Vagina (tissue), 2 donors: Measurements from ENCODE around the gene ANKRD45. TPM values are rescaled to one million over a fixed set of nuclear protein-coding genes. Genes with fewer than 3 reads are reported as not detected.
"Not testable (repeated sequence)": the region's sequence is repeated elsewhere in the genome, so short reads cannot be mapped to it uniquely, and the experiment has no call there.

Source experiments
- DNase-seq, 2 donors: peaks; one replicate each; pipeline ENCODE4 v3.0.0-alpha.2; 2017; ENCODE audit errors: extremely low spot score in 2 of 2
- H3K27ac ChIP-seq: fragments of 200-600 bp; sonication (generic); one replicate; pipeline ENCODE4 v1.5.1; 2019
- H3K27me3 ChIP-seq: fragments of 200-600 bp; sonication (generic); one replicate; pipeline ENCODE4 v1.5.1; 2019
- H3K36me3 ChIP-seq, 2 donors: fragments of 200-600 bp; sonication (generic); one replicate each; pipeline ENCODE4 v1.5.1; 2017 to 2019
- H3K4me1 ChIP-seq: fragments of 200-600 bp; sonication (generic); one replicate; pipeline ENCODE4 v1.5.1; 2019
- H3K4me3 ChIP-seq, 2 donors: fragments of 200-600 bp; sonication (generic); 1 replicate in 1 of 2; 2 replicates in 1 of 2; pipeline ENCODE4 v1.5.1; 2016 to 2019
- H3K9me3 ChIP-seq: fragments of 200-600 bp; sonication (generic); one replicate; pipeline ENCODE4 v1.5.1; 2019
- CTCF ChIP-seq, 3 experiments: fragments of 450-650 bp in 2 of 3; fragments of 200-600 bp in 1 of 3; sonication (generic) in 1 of 3; IDR thresholded peaks; one replicate each; pipeline ENCODE4 v1.5.1; 2017 to 2019; ENCODE audit warnings: antibody characterized with exemption in 3 of 3, mild to moderate bottlenecking in 2 of 3, moderate library complexity in 2 of 3
- POLR2A ChIP-seq, 2 donors: fragments of 450-650 bp; IDR thresholded peaks; one replicate each; pipeline ENCODE4 v1.6.1; 2017; ENCODE audit warnings: antibody characterized with exemption in 2 of 2, mild to moderate bottlenecking in 2 of 2, moderate library complexity in 2 of 2
- POLR2AphosphoS5 ChIP-seq, 2 donors: sonication (generic); formaldehyde crosslinking; IDR thresholded peaks; one replicate each; pipeline ENCODE4 v1.9.0; 2017; ENCODE audit warnings: antibody characterized with exemption in 2 of 2, mild to moderate bottlenecking in 2 of 2, low read depth in 1 of 2; ENCODE audit not compliant: insufficient read depth in 1 of 2
- intact Hi-C: fragments of 100-400 bp; cut with DNase I; formaldehyde crosslinking; loops from one replicate; pipeline ENCODE4 v1.15.1; 2023
- total RNA-seq: library from RNA; depleted of rRNA; stranded (reverse); fragments of >200 nt; gene quantifications from one replicate; pipeline ENCODE4 v1.2.3, GENCODE V29; 2016

The ANKRD45 gene
- total RNA-seq, 1 donor from 2014 or later: not detected

GRCh38 chr1:173646656-173647055, 23.0 kb downstream of the ANKRD45 start:
- no peaks in the 10 kb centered on the region for H3K4me1 ChIP-seq
- no peaks in the 10 kb centered on the region for H3K27me3 ChIP-seq
- no peaks in the 10 kb centered on the region for H3K9me3 ChIP-seq
- H3K36me3 ChIP-seq: no peaks in the 10 kb centered on the region
- no peak overlapping the region for H3K27ac ChIP-seq
- no peak overlapping the region for H3K4me3 ChIP-seq
- intact Hi-C loops: no loop called here
- TF ChIP-seq CTCF (IDR thresholded peaks at IDR 0.05) (no peak), POLR2A (IDR thresholded peaks at IDR 0.05) (no peak), POLR2AphosphoS5 (IDR thresholded peaks at IDR 0.05; ENCODE audit: insufficient read depth in 1 of 2, low read depth in 1 of 2) (no peak)
- DNase-seq: no peak

DNA sequence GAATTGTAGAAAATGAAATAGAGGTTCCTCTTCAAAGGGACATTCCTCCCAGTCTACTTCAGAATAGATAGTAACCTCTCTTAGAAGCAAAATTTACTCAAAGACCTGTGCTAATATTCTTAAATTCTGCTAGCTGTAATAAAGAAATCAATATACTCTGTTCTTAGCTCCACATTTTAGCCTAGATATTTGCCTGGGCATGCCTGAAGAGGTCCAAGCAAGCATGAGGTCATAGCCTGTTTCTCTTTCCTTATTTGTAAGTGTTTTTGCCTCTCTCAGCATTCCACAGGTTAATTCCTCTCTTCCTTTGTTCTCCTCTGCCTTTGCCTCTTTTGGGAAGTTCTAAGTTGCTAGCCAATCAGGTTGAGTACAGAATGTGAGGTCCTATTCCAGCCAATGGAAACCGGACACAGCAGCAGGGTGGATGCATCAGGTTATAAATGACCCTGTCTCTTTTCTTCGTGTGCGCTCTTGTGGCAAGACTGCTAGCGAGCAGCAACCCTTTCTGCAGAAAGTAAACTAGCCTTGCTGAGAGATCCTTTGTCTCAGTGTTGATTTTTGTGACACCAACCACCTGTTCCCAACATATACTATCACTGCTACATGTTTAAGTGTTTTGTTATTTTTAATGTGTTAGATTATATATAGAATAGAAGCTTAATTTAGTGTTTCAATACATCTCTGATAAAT, 27.1 kb downstream of the ANKRD45 start:
- H3K36me3 ChIP-seq, H3K27ac ChIP-seq, intact Hi-C loops: not testable (repeated sequence)

GRCh38 chr1:173639102-173639501, 30.5 kb downstream of the ANKRD45 start:
- intact Hi-C loops: no loop called here
- Histone ChIP-seq H3K4me3 (no peak overlapping the region), H3K9me3 (no peaks in the 10 kb centered on the region), H3K4me1 (no peaks in the 10 kb centered on the region), H3K36me3 (no peaks in the 10 kb centered on the region), H3K27me3 (no peaks in the 10 kb centered on the region), H3K27ac (no peak overlapping the region)
- TF ChIP-seq CTCF (IDR thresholded peaks at IDR 0.05): no peak
- DNase-seq: no peak

More for the DNA sequence above, 27.1 kb downstream of the ANKRD45 start:
- not testable (repeated sequence) for H3K27me3 ChIP-seq, H3K4me3 ChIP-seq, H3K4me1 ChIP-seq, H3K9me3 ChIP-seq, DNase-seq

- H3K36me3 ChIP-seq: no peaks in the 10 kb centered on the region
- no peaks in the 10 kb centered on the region for H3K27me3 ChIP-seq
- H3K27ac ChIP-seq: no peak overlapping the region
- H3K4me1 ChIP-seq: no peaks in the 10 kb centered on the region
- no peak overlapping the region for H3K4me3 ChIP-seq
- TF ChIP-seq CTCF (IDR thresholded peaks at IDR 0.05) (no peak), POLR2A (IDR thresholded peaks at IDR 0.05) (no peak), POLR2AphosphoS5 (IDR thresholded peaks at IDR 0.05; ENCODE audit: insufficient read depth in 1 of 2, low read depth in 1 of 2) (no peak)
- H3K9me3 ChIP-seq: no peaks in the 10 kb centered on the region
- intact Hi-C loops: no loop called here
- no peak for DNase-seq
Observed at GRCh38 chr1:173638043-173639021, 31.3 kb downstream of the ANKRD45 start.

- H3K9me3 ChIP-seq, H3K36me3 ChIP-seq, H3K4me3 ChIP-seq, H3K27ac ChIP-seq, DNase-seq, intact Hi-C loops, H3K4me1 ChIP-seq, H3K27me3 ChIP-seq: not testable (repeated sequence)
Observed at GRCh38 chr1:173637236-173638042, 32.2 kb downstream of the ANKRD45 start.
